ENCODE data around the gene NFIA.

NFIA gene

GRCh38 chr1:61190153-61190552 lies 107.8 kb downstream of the NFIA start:
- no peak for DNase-seq

- DNase-seq: no peak
These were observed 108.5 kb downstream of the NFIA start for GRCh38 chr1:61190618-61191432.

- no peak for DNase-seq
These were observed 109.0 kb downstream of the NFIA start for GRCh38 chr1:61191433-61191720.

- DNase-seq: no peak
These were observed 110.4 kb downstream of the NFIA start for GRCh38 chr1:61192663-61193330.

- DNase-seq: no peak
These were observed 111.4 kb downstream of the NFIA start for GRCh38 chr1:61193808-61194207.

GRCh38 chr1:61198554-61198953 lies 116.2 kb downstream of the NFIA start:
- no peak for DNase-seq

- no peak for DNase-seq
These were observed 118.7 kb downstream of the NFIA start for GRCh38 chr1:61201035-61201434.

- DNase-seq: no peak
These were observed 120.7 kb downstream of the NFIA start for GRCh38 chr1:61202854-61203598.

- no peak for DNase-seq
These were observed 122.2 kb downstream of the NFIA start for GRCh38 chr1:61204528-61204927.

GRCh38 chr1:61207416-61207815 lies 125.1 kb downstream of the NFIA start:
- DNase-seq: no peak

GRCh38 chr1:61208172-61208571 lies 125.8 kb downstream of the NFIA start:
- DNase-seq: no peak

GRCh38 chr1:61208831-61209230 lies 126.5 kb downstream of the NFIA start:
- DNase-seq: no peak

- no peak for DNase-seq
These were observed 128.2 kb downstream of the NFIA start for GRCh38 chr1:61210435-61211154.

- no peak for DNase-seq
These were observed 131.1 kb downstream of the NFIA start for GRCh38 chr1:61213245-61214011.

- no peak for DNase-seq
These were observed 132.8 kb downstream of the NFIA start for GRCh38 chr1:61215119-61215518.

GRCh38 chr1:61215676-61216289 lies 133.4 kb downstream of the NFIA start:
- DNase-seq: no peak

- no peak for DNase-seq
These were observed 138.2 kb downstream of the NFIA start for GRCh38 chr1:61220536-61220935.

- no peak for DNase-seq
These were observed 139.3 kb downstream of the NFIA start for GRCh38 chr1:61221642-61222041.

GRCh38 chr1:61222240-61222639 lies 139.9 kb downstream of the NFIA start:
- no peak for DNase-seq

GRCh38 chr1:61223140-61223539 lies 140.8 kb downstream of the NFIA start:
- no peak for DNase-seq

- DNase-seq: no peak
These were observed 142.2 kb downstream of the NFIA start for GRCh38 chr1:61224609-61225008.

GRCh38 chr1:61225478-61225877 lies 143.1 kb downstream of the NFIA start:
- no peak for DNase-seq

Data from activated naive CD4-positive, alpha-beta T cell treated with anti-CD3 and anti-CD28 coated beads, Interleukin-2, amount 50 U/mL, for 16 hours (primary cell).